NCI-H526 (cell line): Measurements from ENCODE around the gene FOLR1.
"Not testable (repeated sequence)": the region's sequence is repeated elsewhere in the genome, so short reads cannot be mapped to it uniquely, and the experiment has no call there.

Source experiments
- DNase-seq, 2 experiments: peaks; one replicate each; lab custom pipeline; 2025; lab: John Stamatoyannopoulos, UW

The FOLR1 gene

DNA sequence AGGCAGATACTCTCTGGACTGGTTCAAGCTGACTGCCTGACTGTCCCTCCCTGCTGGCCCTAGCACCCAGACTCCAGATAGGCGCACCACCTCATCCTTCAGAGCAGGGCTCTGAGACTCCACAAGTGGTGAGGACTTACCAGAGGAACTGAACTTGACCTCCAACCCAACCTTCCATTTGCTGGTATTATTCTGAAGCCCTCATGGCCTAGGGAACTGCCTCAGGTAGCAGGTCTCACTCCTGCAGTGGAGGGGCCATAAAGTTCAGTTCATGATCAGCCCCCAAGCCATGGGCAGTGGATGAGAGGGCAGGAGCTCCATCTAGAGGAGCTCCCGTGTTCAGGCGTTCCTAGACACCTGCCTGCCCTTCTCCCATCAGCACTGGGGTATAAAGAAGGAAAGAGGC, 10.4 kb upstream of the FOLR1 start:
- peak in 1 of 2 experiments; percentile 11 for DNase-seq

DNA sequence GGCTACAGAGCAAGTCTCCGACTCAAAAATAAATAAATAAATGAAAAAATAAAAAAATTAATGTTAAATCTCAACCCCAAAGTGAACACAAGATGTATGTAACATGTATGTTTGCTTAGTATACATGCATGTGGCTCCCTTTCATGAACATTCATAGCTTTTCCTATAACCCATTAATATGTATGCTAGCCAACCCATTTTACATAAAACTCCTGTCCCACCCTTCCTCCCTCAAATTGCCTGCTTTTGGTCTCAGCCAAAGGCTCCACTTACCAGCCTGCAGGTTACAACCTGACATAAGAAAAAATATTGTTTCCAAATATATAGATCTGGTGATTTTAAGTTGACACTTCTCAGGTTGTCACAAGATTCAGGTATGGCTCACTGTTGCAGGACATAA, 3.7 kb upstream of the FOLR1 start:
- DNase-seq, result no peak

DNA sequence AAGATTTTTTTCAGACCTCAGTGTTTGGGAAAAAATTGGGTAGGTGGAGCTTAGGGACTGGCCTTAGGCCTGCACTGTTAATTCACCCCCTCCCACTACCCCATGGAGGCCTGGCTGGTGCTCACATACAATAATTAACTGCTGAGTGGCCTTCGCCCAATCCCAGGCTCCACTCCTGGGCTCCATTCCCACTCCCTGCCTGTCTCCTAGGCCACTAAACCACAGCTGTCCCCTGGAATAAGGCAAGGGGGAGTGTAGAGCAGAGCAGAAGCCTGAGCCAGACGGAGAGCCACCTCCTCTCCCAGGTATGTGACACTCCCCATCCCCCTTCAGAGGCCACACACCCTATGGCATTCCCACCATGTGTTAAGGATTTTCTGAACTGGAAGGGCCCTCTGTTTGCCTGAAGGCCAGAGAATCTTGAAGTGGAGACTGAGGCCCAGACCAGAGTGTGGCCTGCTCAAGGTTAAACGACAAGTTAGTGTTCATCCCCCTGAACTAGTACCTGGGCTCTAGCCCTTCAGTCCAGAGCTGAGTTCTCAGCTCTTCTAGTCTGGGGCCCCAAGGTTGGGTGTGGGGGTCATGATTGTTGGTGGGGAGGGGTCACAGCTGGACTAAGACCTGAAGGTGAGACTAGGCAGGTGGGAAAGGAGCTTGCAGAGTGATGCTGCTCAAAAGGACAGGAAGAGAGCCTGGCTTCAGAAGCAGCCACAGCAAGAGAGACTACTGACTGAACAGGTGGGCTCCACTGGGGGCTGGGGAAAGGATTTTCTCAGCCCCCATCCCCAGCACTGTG, 2.3 kb upstream of the FOLR1 start:
- DNase-seq, result no peak

DNA sequence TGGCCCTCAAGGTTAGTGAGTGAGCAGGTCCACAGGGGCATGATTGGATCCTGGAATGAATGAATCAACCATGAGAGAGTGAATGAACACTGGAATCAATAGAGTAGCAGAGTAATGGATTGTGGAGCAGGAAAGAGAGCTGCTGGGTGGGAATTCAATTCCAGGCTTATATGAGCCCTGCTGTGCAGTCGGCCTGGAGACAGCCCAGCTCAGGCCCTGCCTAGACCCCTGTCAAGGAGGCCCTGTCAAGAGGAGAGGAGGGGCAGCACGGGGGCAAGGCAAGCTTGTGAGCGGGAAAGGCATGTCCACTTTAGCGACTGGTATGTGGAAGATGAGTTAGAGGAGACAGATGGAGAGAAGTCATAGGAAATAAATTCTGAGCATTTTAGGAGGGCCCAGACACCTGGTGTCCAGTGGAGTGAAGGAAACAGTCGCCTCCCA, 1.3 kb upstream of the FOLR1 start:
- no peak for DNase-seq

DNA sequence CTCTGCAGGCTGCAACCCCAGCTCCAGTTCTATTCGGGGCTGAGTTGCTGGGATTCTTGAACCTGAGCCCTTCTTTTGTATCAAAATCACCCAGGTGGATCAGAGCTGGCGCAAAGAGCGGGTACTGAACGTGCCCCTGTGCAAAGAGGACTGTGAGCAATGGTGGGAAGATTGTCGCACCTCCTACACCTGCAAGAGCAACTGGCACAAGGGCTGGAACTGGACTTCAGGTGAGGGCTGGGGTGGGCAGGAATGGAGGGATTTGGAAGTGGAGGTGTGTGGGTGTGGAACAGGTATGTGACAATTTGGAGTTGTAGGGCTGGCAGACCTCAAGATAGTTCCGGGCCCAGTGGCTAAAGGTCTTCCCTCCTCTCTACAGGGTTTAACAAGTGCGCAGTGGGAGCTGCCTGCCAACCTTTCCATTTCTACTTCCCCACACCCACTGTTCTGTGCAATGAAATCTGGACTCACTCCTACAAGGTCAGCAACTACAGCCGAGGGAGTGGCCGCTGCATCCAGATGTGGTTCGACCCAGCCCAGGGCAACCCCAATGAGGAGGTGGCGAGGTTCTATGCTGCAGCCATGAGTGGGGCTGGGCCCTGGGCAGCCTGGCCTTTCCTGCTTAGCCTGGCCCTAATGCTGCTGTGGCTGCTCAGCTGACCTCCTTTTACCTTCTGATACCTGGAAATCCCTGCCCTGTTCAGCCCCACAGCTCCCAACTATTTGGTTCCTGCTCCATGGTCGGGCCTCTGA, 3.8 kb downstream of the FOLR1 start:
- no peak for DNase-seq

DNA sequence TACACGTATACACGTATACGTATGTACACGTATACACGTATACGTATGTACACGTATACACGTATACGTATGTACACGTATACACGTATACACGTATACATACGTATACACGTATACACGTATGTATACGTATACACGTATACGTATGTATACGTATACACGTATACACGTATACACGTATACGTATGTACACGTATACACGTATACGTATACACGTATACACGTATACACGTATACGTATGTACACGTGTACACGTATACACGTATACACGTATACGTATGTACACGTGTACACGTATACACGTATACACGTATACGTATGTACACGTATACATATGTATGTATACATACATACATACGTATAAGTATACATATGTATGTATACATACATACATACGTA, 9.5 kb downstream of the FOLR1 start:
- DNase-seq, result not testable (repeated sequence)

DNA sequence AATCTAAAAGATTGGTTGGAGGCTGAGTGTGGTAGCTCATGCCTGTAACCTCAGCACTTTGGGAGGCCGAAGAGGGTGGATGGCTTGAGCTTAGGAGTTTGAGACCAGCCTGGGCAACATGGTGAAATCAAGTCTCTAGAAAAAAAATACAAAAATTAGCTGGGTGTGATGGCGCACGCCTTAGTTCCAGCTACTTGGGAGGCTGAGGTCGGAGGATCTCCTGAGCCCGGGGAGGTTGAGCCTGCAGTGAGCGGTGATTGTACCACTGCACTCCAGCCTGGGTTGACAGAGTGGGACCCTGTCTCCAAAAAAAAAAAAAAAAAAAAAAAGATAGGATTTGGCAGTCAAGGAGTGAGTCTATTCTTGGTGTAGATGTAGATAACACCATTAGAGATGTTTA, 10.6 kb downstream of the FOLR1 start:
- no peak for DNase-seq

DNA sequence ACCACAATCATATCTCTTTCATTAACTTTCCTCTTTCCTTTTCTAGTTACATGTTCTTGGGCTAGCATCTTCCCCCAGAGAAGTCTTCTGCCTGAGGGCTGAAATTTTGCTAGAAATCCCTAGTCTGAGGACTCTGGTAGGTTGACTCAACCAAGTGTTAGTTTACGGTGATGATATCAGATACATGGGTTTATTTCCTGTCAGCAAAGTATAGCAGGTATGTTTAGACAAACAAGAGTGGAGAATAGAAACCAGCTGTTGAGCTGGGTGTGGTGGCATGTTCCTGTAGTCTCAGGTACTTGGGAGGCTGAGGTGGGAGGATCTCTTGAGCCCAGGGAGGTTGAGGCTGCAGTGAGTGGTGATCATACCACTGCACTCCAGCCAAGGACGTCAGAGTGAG, 11.2 kb downstream of the FOLR1 start:
- no peak for DNase-seq

DNA sequence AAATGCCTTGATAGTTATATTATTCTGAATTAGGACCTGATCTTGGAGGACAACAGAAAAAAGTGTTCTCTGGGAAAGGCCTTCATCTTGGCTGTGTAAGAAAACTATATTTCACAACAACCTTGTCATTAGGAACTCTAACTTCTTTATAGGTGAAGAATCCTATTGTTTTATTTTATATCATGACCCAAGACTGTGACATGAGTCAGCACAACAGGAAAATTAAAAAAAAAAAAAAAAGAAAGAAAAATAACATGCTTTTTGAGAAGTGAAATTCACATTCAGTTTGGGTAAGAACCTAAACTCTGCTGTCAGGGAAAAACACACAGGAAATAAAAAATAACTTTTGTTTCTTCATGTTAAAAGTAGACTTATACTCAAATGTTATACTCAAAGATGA, 12.9 kb downstream of the FOLR1 start:
- no peak for DNase-seq

DNA sequence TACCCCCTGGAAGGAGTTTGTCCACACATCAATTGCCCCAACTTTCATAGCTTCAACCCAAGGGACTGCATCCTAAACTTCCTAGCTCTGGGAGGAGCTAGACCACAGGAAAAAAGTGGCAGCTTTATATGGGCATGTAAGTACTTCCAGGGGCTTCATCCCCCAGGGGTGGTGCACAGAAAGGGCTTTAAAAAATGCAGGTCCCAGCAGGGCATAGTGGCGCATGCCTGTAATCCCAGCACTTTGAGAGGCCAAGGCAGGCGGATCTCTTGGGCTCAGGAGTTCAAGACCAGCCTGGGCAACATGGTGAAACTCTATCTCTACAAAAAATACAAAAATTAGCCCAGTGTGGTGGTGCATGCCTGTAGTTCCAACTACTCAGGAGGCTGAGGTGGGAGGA, 14.9 kb downstream of the FOLR1 start:
- DNase-seq, result not testable (repeated sequence)

DNA sequence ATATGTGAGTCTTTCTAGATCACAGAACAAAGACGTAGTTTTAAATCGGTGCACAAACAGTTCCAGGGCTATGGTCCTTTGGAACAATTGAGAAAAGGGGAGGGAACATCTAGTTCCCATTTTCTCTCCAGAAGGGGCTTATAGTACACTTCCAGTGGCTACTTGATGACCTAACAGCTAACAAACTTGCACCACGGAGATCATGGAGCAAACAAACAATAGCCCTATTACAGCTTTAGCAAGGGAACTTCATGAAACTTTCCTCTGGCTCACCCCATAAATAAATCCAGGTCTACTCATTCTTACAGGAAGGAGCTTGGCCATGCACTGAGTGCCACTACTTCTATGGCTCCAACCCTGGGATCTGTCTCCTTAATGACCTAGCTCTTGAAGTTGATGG, 16.3 kb downstream of the FOLR1 start:
- no peak for DNase-seq

DNA sequence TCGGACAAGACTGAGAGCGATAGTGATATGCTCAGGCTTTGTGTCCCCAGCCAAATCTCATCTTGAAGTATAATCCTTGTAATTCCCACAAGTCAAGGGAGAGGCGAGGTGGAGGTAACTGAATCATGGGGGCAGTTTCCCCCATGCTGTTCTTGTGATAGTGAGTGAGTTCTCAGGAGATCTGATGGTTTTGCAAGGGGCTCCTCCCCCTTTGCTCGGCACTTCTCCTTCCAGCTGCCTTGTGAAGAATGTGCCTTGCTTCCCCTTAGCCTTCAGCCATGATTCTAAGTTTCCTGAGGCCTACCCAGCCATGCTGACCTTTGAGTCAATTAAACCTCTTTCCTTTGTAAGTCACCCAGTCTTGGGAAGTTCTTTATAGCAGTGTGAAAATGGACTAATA, 17.2 kb downstream of the FOLR1 start:
- no peak for DNase-seq

DNA sequence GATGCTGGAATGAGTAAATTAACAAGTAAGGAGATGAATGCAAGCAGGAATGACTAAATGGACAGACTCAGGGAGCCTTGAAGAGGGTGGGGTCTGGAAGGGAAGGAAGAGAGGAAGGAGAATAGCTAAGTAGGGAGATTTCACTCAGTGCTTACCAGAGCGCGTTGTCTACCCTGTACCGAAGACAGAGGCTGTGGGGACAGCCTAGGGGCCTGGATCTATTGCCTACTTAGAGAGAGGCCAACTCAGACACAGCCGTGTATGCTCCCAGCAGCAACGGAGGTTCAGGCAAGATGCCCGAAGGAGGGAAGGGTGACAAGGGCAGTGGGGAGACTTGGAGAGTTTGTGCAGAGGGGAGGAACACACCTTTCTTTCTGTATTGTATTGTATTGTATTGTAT, 24.7 kb downstream of the FOLR1 start, which contains the start of gene FOLR2:
FOLR2 (plus strand) TSS at position 157 of the 400 bp plus-strand sequence. CDS start 1,791 bp downstream, outside the sequence.
- DNase-seq, result no peak

DNA sequence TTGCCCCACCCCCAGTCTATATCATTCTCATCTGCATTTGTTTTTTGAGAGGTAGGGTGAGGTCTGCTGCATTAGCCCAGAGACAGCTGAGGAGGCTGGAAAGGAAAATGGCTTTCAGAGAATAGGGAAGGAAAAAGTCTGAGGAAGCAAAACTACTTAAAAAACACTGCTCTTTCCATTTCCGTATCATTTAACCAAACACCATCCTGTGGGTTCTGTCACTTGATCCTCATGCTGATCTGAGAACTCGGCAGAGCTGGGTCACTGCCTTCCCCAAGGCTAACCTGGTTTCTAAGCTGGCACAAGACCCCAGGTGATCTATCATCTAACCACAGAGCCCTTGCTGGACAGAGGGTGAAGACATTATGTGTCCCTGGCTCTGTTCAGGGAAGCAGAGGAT, 25.9 kb downstream of the FOLR1 start:
- no peak for DNase-seq

DNA sequence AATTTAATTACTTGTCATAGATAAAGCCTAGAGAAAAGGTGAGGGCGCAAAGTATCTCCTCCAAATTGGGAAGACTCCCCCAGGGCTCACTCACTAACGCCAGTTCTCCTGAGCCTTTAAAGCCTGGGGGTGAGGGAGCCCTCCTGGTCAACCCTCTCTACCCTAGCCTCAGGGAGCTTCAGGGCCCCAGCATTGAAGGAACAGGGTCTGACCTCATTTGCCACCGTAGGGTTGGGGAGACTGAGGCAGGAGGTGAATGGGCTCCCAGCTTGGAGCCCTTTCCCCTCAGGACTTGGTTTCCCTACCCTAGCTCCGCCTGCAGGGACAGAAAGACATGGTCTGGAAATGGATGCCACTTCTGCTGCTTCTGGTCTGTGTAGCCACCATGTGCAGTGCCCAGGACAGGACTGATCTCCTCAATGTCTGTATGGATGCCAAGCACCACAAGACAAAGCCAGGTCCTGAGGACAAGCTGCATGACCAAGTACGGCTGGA, 26.4 kb downstream of the FOLR1 start:
- DNase-seq, result no peak

DNA sequence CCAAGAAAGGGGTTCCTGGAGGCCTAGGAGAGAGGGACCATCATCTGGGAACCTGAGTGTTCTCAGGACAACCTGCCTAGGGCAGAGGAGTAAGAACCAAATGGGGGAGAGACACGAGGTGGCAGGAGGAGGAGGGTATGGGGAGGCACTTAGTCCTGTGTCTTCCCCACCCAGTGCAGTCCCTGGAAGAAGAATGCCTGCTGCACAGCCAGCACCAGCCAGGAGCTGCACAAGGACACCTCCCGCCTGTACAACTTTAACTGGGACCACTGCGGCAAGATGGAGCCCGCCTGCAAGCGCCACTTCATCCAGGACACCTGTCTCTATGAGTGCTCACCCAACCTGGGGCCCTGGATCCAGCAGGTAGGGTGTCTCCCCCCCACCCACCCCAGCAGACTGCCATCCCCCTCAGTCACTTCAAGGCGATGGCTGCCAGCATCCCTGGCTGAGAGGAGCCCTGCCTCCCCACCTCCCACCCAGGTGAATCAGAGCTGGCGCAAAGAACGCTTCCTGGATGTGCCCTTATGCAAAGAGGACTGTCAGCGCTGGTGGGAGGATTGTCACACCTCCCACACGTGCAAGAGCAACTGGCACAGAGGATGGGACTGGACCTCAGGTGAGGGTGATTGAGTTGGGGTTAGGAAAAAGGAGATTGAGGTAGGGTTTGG, 28.9 kb downstream of the FOLR1 start:
- DNase-seq, result peak in 1 of 2 experiments; percentile 31

DNA sequence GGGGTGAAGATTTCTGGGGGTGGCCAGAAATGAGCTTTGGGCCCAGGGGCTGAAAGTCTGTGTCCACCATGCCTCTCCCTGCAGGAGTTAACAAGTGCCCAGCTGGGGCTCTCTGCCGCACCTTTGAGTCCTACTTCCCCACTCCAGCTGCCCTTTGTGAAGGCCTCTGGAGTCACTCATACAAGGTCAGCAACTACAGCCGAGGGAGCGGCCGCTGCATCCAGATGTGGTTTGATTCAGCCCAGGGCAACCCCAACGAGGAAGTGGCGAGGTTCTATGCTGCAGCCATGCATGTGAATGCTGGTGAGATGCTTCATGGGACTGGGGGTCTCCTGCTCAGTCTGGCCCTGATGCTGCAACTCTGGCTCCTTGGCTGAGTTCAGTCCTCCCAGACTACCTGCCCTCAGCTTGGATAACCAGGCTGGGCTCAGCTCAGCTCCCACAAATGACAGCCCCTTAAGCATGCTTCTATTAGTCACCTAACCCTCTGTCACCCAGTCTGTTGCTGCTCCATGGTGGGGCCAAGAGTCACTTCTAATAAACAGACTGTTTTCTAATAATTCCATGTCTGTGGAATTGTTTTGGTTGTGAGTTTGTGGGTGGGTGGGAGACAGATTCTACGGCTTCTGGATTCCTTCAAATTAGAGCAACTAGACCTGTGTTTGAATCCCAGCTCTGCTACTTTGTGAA, 29.6 kb downstream of the FOLR1 start:
- DNase-seq, result no peak

DNA sequence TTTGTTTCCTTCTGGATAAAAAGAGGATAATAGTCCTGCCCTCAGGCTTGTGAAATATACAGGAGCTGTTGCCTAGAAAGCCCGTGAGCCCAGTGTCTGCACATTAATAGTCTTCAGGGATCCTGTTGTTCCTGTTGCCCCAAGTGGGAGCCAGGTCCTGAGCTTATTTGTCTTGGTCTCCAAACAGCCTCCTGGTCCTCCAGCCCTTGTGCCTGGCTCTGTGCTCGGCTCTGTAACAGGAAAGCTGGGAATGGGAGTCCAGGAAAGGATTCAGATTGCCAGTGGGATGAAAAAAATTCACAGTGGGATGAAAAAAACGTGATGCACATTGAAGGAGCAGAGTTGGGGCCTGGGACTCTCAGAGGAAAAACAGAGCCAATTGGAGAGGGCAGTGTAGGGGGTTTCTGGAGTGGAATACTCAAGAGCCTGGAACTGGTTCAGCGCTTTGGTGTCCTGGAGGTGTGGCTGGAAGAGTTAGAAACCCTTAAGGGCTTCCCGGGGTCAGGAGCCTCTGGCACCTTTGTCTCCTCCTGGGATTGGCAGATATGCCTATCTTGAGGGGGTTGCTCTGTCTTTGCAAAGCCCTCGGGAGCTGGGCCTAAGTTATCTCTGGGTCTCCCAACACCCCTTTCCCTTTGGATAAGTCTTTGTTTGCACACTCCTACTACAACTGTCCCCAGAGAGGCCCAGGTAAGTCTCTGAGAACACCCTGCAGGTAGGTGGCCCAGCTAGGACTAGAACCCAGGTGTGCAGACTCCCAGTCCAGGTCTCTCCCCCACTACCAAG, 30.4 kb downstream of the FOLR1 start:
- peak in 1 of 2 experiments; percentile 42 for DNase-seq

DNA sequence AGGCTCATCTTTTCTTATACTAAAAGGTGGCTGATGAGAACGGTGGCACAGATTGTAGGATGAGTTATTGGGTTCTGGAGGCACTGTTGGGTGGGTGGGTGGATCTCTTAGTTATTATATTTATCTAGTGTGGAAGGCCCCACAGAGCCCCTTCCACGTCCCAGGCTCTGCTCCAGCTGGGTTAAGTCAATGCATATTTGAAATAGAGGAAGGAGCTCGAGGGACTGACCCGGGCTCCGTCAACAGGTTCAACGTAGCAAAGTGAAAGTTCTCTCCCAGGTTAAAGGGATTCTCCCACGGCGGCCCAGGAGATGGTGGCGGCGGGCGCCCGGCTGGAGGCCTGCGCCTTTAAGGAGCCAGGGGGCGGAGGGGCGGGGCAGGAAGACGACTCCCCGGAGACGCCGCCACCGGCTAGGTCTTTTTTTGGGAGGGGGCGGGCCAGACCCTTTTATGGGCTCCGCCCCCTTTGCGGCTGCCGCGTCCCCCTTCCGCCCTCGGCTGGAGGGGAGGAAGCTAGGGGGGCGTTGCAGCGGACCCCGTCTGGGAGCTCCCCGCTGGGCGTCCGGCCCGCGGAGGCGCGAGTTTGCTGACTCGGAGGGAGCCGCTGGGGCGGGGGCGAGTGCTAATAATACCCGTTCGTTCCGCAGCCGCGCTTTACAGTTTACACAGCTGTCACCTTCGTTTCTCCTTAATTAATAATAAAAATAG, 31.1 kb downstream of the FOLR1 start:
- peak; percentile 87 to 98 for DNase-seq
